Fibroblast of peridontal ligament (primary cell): ENCODE results near the gene PSME4.
"Not testable (repeated sequence)": the region's sequence is repeated elsewhere in the genome, so short reads cannot be mapped to it uniquely, and the experiment has no call there.

ENCODE experiments used
- DNase-seq: peaks from one replicate; pipeline ENCODE4 v3.0.0-alpha.2; 2010; ENCODE audit errors: extremely low read depth

The PSME4 gene

GRCh38 chr2:53964257-53964952 lies 6.4 kb downstream of the PSME4 start:
- no peak for DNase-seq

- not testable (repeated sequence) for DNase-seq
Measured at GRCh38 chr2:53961478-53962216, 9.1 kb downstream of the PSME4 start.

GRCh38 chr2:53960476-53960875 lies 10.3 kb downstream of the PSME4 start:
- DNase-seq, result no peak

GRCh38 chr2:53958443-53958842 lies 12.3 kb downstream of the PSME4 start:
- DNase-seq, result no peak

GRCh38 chr2:53952519-53952918 lies 18.3 kb downstream of the PSME4 start:
- no peak for DNase-seq

GRCh38 chr2:53949457-53949856 lies 21.3 kb downstream of the PSME4 start:
- no peak for DNase-seq

- peak; percentile 38 for DNase-seq
Measured at GRCh38 chr2:53945538-53945937, 25.3 kb downstream of the PSME4 start.

GRCh38 chr2:53944542-53944941 lies 26.3 kb downstream of the PSME4 start:
- DNase-seq, result no peak

GRCh38 chr2:53942280-53942679 lies 28.5 kb downstream of the PSME4 start:
- no peak for DNase-seq

GRCh38 chr2:53941749-53942148 lies 29.0 kb downstream of the PSME4 start:
- DNase-seq, result no peak

- peak; percentile 62 for DNase-seq
Measured at GRCh38 chr2:53939656-53940055, 31.1 kb downstream of the PSME4 start.

GRCh38 chr2:53938904-53939303 lies 31.9 kb downstream of the PSME4 start:
- no peak for DNase-seq

- DNase-seq, result no peak
Measured at GRCh38 chr2:53933329-53933728, 37.5 kb downstream of the PSME4 start.

- DNase-seq, result not testable (repeated sequence)
Measured at GRCh38 chr2:53926321-53926720, 44.5 kb downstream of the PSME4 start.

- DNase-seq, result peak; percentile 9
Measured at GRCh38 chr2:53913721-53914120, 57.1 kb downstream of the PSME4 start.

- no peak for DNase-seq
Measured at GRCh38 chr2:53911434-53912189, 59.2 kb downstream of the PSME4 start.

- DNase-seq, result no peak
Measured at GRCh38 chr2:53907582-53907981, 63.2 kb downstream of the PSME4 start.

- no peak for DNase-seq
Measured at GRCh38 chr2:53905396-53905795, 65.4 kb downstream of the PSME4 start.

GRCh38 chr2:53903011-53903410 lies 67.8 kb downstream of the PSME4 start:
- peak; percentile 13 for DNase-seq

GRCh38 chr2:53901192-53901591 lies 69.6 kb downstream of the PSME4 start:
- DNase-seq, result no peak

GRCh38 chr2:53896864-53897263 lies 73.9 kb downstream of the PSME4 start:
- DNase-seq, result peak; percentile 68

- no peak for DNase-seq
Measured at GRCh38 chr2:53886406-53887280, 84.2 kb downstream of the PSME4 start.
